Natural killer cell (primary cell): Measurements from ENCODE around the gene RNF222. TPM values are rescaled to one million over a fixed set of nuclear protein-coding genes. Genes with fewer than 3 reads are reported as not detected.

Experiments used
- ATAC-seq, 3 donors: fragments of 150-1000 bp in 2 of 3; fragments of 200-7000 bp in 1 of 3; cut with Tn5 transposase; 1 replicate in 1 of 3; 2 replicates in 2 of 3; pipeline ENCODE4 v1.10.0; 2021; ENCODE audit warnings: mild to moderate bottlenecking in 2 of 3, moderate library complexity in 2 of 3
- DNase-seq, 2 donors: peaks; one replicate each; pipeline versions ENCODE4 v3.0.0 to v3.0.0-alpha.2; 2013 to 2021; ENCODE audit warnings: mixed read lengths in 1 of 2
- H3K27ac ChIP-seq: one replicate; pipeline ENCODE4 v1.5.1; 2013; ENCODE audit warnings: mild to moderate bottlenecking, low read length
- H3K27me3 ChIP-seq: one replicate; pipeline ENCODE4 v1.6.1; 2013; ENCODE audit warnings: low read length; ENCODE audit not compliant: control insufficient read depth, insufficient read depth
- H3K36me3 ChIP-seq: one replicate; pipeline ENCODE4 v1.6.1; 2013; ENCODE audit warnings: low read length; ENCODE audit not compliant: control insufficient read depth, insufficient read depth
- H3K4me1 ChIP-seq: one replicate; pipeline ENCODE4 v1.6.1; 2013; ENCODE audit warnings: low read length; ENCODE audit not compliant: control insufficient read depth, insufficient read depth
- H3K4me3 ChIP-seq: one replicate; pipeline ENCODE4 v1.5.1; 2013; ENCODE audit warnings: low read length
- H3K9me3 ChIP-seq: one replicate; pipeline ENCODE4 v1.6.1; 2013; ENCODE audit warnings: low read length; ENCODE audit not compliant: control insufficient read depth, insufficient read depth
- H3K27ac Mint-ChIP-seq, 2 donors: one replicate each; pipeline ENCODE4 v1.8.0; 2022; ENCODE audit warnings: mild to moderate bottlenecking in 2 of 2, mixed read lengths in 2 of 2, moderate library complexity in 1 of 2
- H3K27me3 Mint-ChIP-seq, 2 donors: one replicate each; pipeline ENCODE4 v1.8.0; 2022; ENCODE audit warnings: low read depth in 2 of 2, mixed read lengths in 2 of 2
- H3K36me3 Mint-ChIP-seq: one replicate; pipeline ENCODE4 v1.8.0; 2022; ENCODE audit warnings: mixed read lengths
- H3K4me1 Mint-ChIP-seq, 2 donors: one replicate each; pipeline ENCODE4 v1.8.0; 2022; ENCODE audit warnings: mixed read lengths in 2 of 2
- H3K4me3 Mint-ChIP-seq: one replicate; pipeline ENCODE4 v1.8.0; 2022; ENCODE audit warnings: mild to moderate bottlenecking, moderate library complexity, mixed read lengths
- H3K9me3 Mint-ChIP-seq, 2 donors: one replicate each; pipeline ENCODE4 v1.8.0; 2022; ENCODE audit warnings: mixed read lengths in 2 of 2
- WGBS: methylation state at CpG from one replicate; pipeline ENCODE4 v1.1.7; 2013; ENCODE audit warnings: missing lambda C conversion rate; ENCODE audit not compliant: insufficient coverage; 5-methylcytosine and 5-hydroxymethylcytosine counted together
- intact Hi-C: fragments of 100-400 bp; cut with micrococcal nuclease; formaldehyde crosslinking; loops from one replicate; pipeline ENCODE4 v1.14.2; 2022
- total RNA-seq, 4 donors: library from RNA; stranded (reverse); fragments of 120-200 nt in 1 of 4; gene quantifications; one replicate each; pipeline versions ENCODE4 v1.2.3 to v1.2.4, GENCODE V29; 2013 to 2022
- TF ChIP-seq, protein P1 (sequence below): fragments of 200-600 bp; IDR thresholded peaks from one replicate; pipeline ENCODE4 v1.8.0; 2022; ENCODE audit warnings: antibody characterized with exemption

RNF222 gene
- total RNA-seq, 3 donors from 2014 or later (not counting 1 experiment from before 2014, with no cell fraction given): 0.35 to 1.1 (median 0.52) TPM

DNA sequence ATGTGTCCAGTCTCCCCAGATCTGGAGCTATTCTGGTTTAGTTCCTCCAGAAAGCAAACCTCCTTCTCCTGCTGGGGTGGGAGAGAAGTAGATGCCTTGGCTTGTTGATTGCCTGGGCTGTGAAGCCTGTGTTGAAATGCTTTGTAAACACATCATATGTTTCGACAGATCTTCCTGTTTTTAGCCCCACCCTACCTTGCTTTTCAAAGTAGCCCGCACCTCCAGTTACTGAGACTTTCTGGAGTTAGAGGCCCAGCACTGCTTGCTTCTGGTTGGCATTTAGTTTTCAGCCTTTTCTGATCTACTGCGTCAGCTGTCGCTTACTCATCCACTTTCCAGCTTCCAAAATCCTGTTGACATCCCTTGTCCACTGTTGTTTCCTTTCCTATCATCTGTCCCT lies 20.2 kb upstream of the RNF222 start:
- H3K4me1 Mint-ChIP-seq: no peaks in the 10 kb centered on the region

DNA sequence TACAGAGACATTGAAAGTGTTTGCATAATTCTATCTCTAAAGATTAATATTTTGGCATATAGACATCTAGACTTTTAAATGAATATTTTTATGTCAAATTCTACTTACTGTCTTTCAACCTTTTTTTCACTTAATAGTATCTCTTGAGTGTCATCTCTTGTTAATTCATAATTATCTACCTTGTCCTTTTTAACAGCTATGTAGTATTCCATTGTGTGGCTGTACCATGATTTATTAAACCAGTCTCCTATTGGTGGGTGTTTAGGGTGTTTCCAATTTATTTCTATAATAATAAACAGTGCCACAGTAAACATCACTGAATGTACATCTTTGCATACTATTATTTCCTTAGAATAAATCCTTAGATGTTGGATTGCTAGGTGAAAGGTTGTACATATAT lies 16.3 kb upstream of the RNF222 start:
- Histone ChIP-seq H3K36me3 (no peaks in the 10 kb centered on the region), H3K4me1 (peaks cover 6% of the 10 kb centered on the region), H3K27me3 (peaks cover 6% of the 10 kb centered on the region), H3K27ac (no peak overlapping the region), H3K4me3 (no peak overlapping the region), H3K9me3 (no peaks in the 10 kb centered on the region)
- TF ChIP-seq, protein P1, sequence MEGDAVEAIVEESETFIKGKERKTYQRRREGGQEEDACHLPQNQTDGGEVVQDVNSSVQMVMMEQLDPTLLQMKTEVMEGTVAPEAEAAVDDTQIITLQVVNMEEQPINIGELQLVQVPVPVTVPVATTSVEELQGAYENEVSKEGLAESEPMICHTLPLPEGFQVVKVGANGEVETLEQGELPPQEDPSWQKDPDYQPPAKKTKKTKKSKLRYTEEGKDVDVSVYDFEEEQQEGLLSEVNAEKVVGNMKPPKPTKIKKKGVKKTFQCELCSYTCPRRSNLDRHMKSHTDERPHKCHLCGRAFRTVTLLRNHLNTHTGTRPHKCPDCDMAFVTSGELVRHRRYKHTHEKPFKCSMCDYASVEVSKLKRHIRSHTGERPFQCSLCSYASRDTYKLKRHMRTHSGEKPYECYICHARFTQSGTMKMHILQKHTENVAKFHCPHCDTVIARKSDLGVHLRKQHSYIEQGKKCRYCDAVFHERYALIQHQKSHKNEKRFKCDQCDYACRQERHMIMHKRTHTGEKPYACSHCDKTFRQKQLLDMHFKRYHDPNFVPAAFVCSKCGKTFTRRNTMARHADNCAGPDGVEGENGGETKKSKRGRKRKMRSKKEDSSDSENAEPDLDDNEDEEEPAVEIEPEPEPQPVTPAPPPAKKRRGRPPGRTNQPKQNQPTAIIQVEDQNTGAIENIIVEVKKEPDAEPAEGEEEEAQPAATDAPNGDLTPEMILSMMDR: no peak
- no peaks in the 10 kb centered on the region for H3K36me3 Mint-ChIP-seq
- DNase-seq (no peak), ATAC-seq (no peak)
- peaks cover 35 to 43% of the 10 kb centered on the region in 2 donors for H3K27me3 Mint-ChIP-seq
- H3K4me3 Mint-ChIP-seq: no peak overlapping the region
- H3K9me3 Mint-ChIP-seq: no peaks in the 10 kb centered on the region
- intact Hi-C loops: no loop called here
- no peak overlapping the region for H3K27ac Mint-ChIP-seq
- H3K4me1 Mint-ChIP-seq: peaks cover 6 to 9% of the 10 kb centered on the region in 2 donors

More for the DNA sequence above, 20.2 kb upstream of the RNF222 start:
- Mint-ChIP-seq H3K4me3 (no peak overlapping the region), H3K27me3 (peaks cover 39 to 51% of the 10 kb centered on the region in 2 donors), H3K27ac (no peak overlapping the region), H3K9me3 (no peaks in the 10 kb centered on the region), H3K36me3 (no peaks in the 10 kb centered on the region)
- Histone ChIP-seq H3K27me3 (no peaks in the 10 kb centered on the region), H3K27ac (no peak overlapping the region), H3K36me3 (no peaks in the 10 kb centered on the region), H3K9me3 (no peaks in the 10 kb centered on the region), H3K4me3 (no peak overlapping the region), H3K4me1 (no peaks in the 10 kb centered on the region)
- ATAC-seq: peak in 1 of 3 donors; percentile 65
- intact Hi-C loops: no loop called here
- TF ChIP-seq, protein P1: no peak
- WGBS: 86% methylated on average over 4 of the region's 4 CpGs
- no peak for DNase-seq

DNA sequence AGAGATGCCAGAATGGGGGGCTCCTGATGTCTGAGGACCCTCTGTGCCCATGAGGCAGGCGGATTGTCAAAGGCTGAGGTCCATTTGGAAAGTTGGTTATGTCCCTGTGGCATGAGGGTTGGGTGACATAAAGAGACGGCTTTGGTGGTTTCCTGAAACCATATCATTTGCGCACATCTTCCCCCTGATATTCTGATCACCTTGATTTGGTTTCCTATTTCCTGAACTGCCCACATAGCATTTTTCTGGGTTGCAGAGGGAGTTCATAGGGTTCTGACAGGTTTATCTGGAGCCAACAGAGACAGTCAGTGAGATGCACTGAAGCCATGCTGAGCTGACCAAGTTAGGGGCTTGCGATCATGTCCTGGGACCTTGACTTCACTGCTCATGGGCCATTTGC lies 15.7 kb upstream of the RNF222 start:
- TF ChIP-seq, protein P1: no peak
- no peak overlapping the region for H3K27ac ChIP-seq
- Mint-ChIP-seq H3K27me3 (peaks cover 29 to 37% of the 10 kb centered on the region in 2 donors), H3K27ac (no peak overlapping the region), H3K4me3 (no peak overlapping the region), H3K36me3 (no peaks in the 10 kb centered on the region), H3K9me3 (no peaks in the 10 kb centered on the region), H3K4me1 (peaks cover 6 to 9% of the 10 kb centered on the region in 2 donors)
- DNase-seq (peak in 1 of 2 donors; percentile 36), ATAC-seq (peak in 1 of 3 donors; percentile 57)
- H3K9me3 ChIP-seq: no peaks in the 10 kb centered on the region
- no peak overlapping the region for H3K4me3 ChIP-seq
- H3K36me3 ChIP-seq: no peaks in the 10 kb centered on the region
- WGBS: 37% methylated on average over 4 of the region's 4 CpGs
- peaks cover 6% of the 10 kb centered on the region for H3K4me1 ChIP-seq
- H3K27me3 ChIP-seq: peaks cover 6% of the 10 kb centered on the region
- intact Hi-C loops: no loop called here

DNA sequence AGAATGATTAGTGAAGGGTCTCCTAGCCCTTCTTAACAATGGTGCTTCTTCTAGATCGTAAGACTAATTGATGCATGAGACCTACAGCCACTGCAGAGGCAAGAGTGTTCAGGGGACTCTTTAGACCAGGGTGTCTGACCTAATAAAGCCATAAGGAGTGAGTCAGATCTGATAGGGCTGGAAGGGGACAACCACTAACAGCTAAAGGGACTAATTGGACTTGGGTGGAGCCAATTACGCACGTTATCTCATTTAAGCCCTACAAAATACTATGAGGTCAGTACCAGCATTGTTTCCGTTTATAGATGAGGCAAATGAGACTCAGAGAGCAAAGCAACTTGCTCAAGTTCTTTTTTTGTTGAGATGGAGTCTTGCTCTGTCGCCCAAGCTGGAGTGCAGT lies 14.5 kb upstream of the RNF222 start:
- H3K36me3 Mint-ChIP-seq: no peaks in the 10 kb centered on the region
- H3K27me3 Mint-ChIP-seq: peaks cover 23 to 25% of the 10 kb centered on the region in 2 donors
- no peak overlapping the region for H3K27ac ChIP-seq
- TF ChIP-seq, protein P1: no peak
- peaks cover 6% of the 10 kb centered on the region for H3K27me3 ChIP-seq
- no peak overlapping the region for H3K4me3 ChIP-seq
- no peak overlapping the region for H3K27ac Mint-ChIP-seq
- DNase-seq (no peak), ATAC-seq (peak in 1 of 3 donors; percentile 52)
- peaks cover 6% of the 10 kb centered on the region for H3K4me1 ChIP-seq
- peaks cover 6 to 9% of the 10 kb centered on the region in 2 donors for H3K4me1 Mint-ChIP-seq
- H3K36me3 ChIP-seq: no peaks in the 10 kb centered on the region
- H3K9me3 Mint-ChIP-seq: no peaks in the 10 kb centered on the region
- H3K9me3 ChIP-seq: no peaks in the 10 kb centered on the region
- H3K4me3 Mint-ChIP-seq: no peak overlapping the region
- intact Hi-C loops: no loop called here
- 77% methylated on average over 5 of the region's 5 CpGs for WGBS
